GM21825 (cell line): ENCODE measurements around the gene SLCO2A1.

ENCODE experiments used
- ATAC-seq: cut with Tn5 transposase; IDR thresholded peaks from one replicate; pipeline ENCODE4 v1.9.1; 2021; ENCODE audit warnings: mild to moderate bottlenecking, moderate library complexity; ENCODE audit not compliant: unreplicated experiment

SLCO2A1 gene

GRCh38 chr3:134035836-134036235 lies 6.1 kb upstream of the SLCO2A1 start:
- ATAC-seq: no peak

- ATAC-seq: no peak
These were observed 4.5 kb upstream of the SLCO2A1 start for GRCh38 chr3:134034005-134034785.

- ATAC-seq: no peak
These were observed 3.7 kb upstream of the SLCO2A1 start for GRCh38 chr3:134033315-134033996.

GRCh38 chr3:134031348-134031915 lies 1.7 kb upstream of the SLCO2A1 start:
- no peak for ATAC-seq

- ATAC-seq: no peak
These were observed 938 bp upstream of the SLCO2A1 start for GRCh38 chr3:134030379-134031347.

- no peak for ATAC-seq
These were observed 430 bp downstream of the SLCO2A1 start for GRCh38 chr3:134029256-134029733.

GRCh38 chr3:134028486-134029255 lies 1.1 kb downstream of the SLCO2A1 start:
- no peak for ATAC-seq

- ATAC-seq: no peak
These were observed 2.1 kb downstream of the SLCO2A1 start for GRCh38 chr3:134027631-134028030.

GRCh38 chr3:134020135-134020680 lies 9.5 kb downstream of the SLCO2A1 start:
- ATAC-seq: no peak

GRCh38 chr3:134018850-134019249 lies 10.9 kb downstream of the SLCO2A1 start:
- ATAC-seq: no peak

- ATAC-seq: no peak
These were observed 11.3 kb downstream of the SLCO2A1 start for GRCh38 chr3:134018406-134018805.

GRCh38 chr3:134017490-134017889 lies 12.2 kb downstream of the SLCO2A1 start:
- no peak for ATAC-seq

GRCh38 chr3:134014270-134014669 lies 15.5 kb downstream of the SLCO2A1 start:
- ATAC-seq: no peak

GRCh38 chr3:134013280-134013679 lies 16.4 kb downstream of the SLCO2A1 start:
- no peak for ATAC-seq

- ATAC-seq: no peak
These were observed 20.3 kb downstream of the SLCO2A1 start for GRCh38 chr3:134009345-134010000.

- ATAC-seq: no peak
These were observed 21.0 kb downstream of the SLCO2A1 start for GRCh38 chr3:134008630-134009156.

- ATAC-seq: no peak
These were observed 21.9 kb downstream of the SLCO2A1 start for GRCh38 chr3:134007819-134008218.

- no peak for ATAC-seq
These were observed 24.9 kb downstream of the SLCO2A1 start for GRCh38 chr3:134004841-134005240.

GRCh38 chr3:134003066-134003465 lies 26.7 kb downstream of the SLCO2A1 start:
- no peak for ATAC-seq
